ENCODE results near the gene NUDT16L1. TPM values are rescaled to one million over a fixed set of nuclear protein-coding genes. Genes with fewer than 3 reads are reported as not detected.
A peak's percentile ranks its signal among the peaks of the same experiment; 100 is the strongest.

Gene NUDT16L1
- total and polyA plus RNA-seq, 9 of the 15 experiments (the other 6 are each of a cell fraction or from before 2014, with no cell fraction given), result 1.4 to 37.6 (median 13.7) TPM

DNA sequence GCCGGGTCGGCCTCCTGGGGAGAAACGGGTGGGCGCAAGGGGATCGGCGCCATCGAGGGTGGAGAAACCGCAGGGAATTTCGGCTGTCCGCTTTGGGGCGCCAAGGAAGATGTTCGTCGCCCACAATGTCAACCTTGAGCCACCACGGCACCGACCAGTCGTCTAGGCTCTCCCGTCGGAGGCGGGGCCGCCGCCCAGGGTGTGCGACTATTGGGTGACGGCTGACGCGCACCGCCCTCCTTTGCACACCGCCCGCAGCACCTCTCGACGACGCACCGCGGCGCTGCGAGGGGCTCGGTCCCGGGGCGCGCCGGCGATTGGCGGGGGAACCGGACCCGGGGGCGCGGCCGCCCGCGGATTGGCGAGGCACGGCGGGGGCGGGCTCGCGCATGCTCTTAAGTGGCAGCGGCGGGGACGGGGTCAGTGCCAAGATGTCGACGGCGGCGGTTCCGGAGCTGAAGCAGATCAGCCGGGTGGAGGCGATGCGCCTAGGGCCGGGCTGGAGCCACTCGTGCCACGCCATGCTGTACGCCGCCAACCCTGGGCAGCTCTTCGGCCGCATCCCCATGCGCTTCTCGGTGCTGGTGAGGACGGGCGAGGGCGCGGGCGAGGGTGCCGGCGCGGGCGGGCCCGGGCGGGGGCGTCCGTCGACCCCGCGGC, at the start of gene NUDT16L1 (continued):
- peak; percentile 71; the same call in 1 of the 2 replicates for TF ChIP-seq POLR2AphosphoS2 (IDR thresholded peaks at IDR 0.05; ENCODE audit: low read length)

DNA sequence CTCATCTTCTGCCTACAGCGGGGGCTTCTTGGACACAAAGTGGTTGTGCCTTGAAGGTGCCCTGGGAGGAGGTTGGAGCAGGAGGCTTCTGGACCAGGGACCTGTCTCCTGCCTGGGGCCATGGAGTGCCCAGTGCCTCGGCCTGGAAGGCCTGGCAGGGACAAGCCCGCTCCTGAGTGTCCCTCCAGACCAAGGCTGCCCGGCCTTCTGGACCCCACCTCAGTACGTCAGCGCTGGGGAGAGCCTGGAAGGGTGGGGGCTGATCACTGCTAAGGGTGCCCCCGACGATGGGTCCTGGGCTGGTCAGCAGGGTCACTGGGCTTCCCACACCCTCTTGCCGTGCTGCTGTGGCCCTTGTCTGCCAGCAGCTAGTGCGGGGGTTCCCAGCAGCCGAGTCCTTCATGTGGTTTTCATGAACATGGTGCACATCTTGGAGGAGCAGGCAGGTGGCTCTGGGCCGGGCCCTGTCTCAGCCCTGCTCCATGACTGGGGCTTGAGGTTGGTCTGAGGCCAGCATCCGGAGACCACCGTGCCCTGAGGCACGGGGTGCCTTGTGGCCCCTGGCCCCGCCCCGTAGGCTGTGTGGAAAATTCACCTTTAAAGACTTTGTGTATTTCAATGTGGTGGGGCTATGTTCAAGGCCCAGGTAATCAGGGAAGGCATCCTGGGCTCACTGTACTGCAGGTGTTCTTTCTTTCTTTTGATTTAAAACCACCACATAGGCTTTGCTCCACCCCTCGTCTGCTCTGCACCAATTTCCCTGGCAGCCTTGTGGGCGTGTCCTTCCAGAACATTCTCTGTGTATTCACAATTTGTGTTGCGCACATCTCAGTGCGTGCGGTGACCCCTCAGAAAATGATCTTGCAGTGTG, 46.4 kb upstream of the NUDT16L1 start:
- 95% methylated on average over 19 of the region's 22 CpGs for WGBS (ENCODE audit: insufficient coverage, low coverage, missing lambda C conversion rate)
- POLR2A ChIA-PET, result no interaction called here
- in situ Hi-C loops (cut with MboI) (no loop called here), intact Hi-C loops (cut with micrococcal nuclease) (no loop called here)
- no peak for DNase-seq (ENCODE audit: extremely low read depth in 1 of 4, low spot score in 3 of 4)
- no peak overlapping the region for H3K4me2 ChIP-seq (ENCODE audit: insufficient read depth, low read length)
- H4K20me1 ChIP-seq (replicated peaks; ENCODE audit: control insufficient read depth, insufficient read depth, low read length), result no peaks in the 10 kb centered on the region
- no peak for ATAC-seq
- H2AFZ ChIP-seq (ENCODE audit: low read depth, low read length), result no peak overlapping the region
- BruUV-seq (replicated peaks), result no TSS peak
- peaks cover 38% of the 10 kb centered on the region for H3K79me2 ChIP-seq (ENCODE audit: control insufficient read depth, insufficient read depth, low read length)
- TF ChIP-seq ZNF212 (CRISPR knock-in tag; IDR thresholded peaks at IDR 0.05) (no peak), POLR2G (IDR thresholded peaks at IDR 0.05; ENCODE audit: low read depth, low read length) (0 out of 2 replicates have a peak, but pooled peaks have one; percentile 12)
- TF ChIP-seq, protein P1, sequence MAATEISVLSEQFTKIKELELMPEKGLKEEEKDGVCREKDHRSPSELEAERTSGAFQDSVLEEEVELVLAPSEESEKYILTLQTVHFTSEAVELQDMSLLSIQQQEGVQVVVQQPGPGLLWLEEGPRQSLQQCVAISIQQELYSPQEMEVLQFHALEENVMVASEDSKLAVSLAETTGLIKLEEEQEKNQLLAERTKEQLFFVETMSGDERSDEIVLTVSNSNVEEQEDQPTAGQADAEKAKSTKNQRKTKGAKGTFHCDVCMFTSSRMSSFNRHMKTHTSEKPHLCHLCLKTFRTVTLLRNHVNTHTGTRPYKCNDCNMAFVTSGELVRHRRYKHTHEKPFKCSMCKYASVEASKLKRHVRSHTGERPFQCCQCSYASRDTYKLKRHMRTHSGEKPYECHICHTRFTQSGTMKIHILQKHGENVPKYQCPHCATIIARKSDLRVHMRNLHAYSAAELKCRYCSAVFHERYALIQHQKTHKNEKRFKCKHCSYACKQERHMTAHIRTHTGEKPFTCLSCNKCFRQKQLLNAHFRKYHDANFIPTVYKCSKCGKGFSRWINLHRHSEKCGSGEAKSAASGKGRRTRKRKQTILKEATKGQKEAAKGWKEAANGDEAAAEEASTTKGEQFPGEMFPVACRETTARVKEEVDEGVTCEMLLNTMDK (IDR thresholded peaks at IDR 0.05; ENCODE audit: borderline replicate concordance, insufficient read depth, low read depth, low read length, poor library complexity, severe bottlenecking), result no peak
- no peak overlapping the region for H3K9ac ChIP-seq (ENCODE audit: insufficient read depth in 1 of 2, low read depth in 2 of 2, low read length in 2 of 2)
- H3K27me3 ChIP-seq (ENCODE audit: control insufficient read depth in 2 of 2, insufficient read depth in 2 of 2, low read length in 2 of 2), result no peaks in the 10 kb centered on the region
- no peak for FAIRE-seq
- no peak overlapping the region for H3K27ac ChIP-seq (ENCODE audit: extremely low read depth, low read depth, low read length)
- H3K9me3 ChIP-seq (replicated peaks; ENCODE audit: control insufficient read depth, insufficient read depth, low read depth, low read length), result no peaks in the 10 kb centered on the region
- peaks cover 24% of the 10 kb centered on the region; the same call in 1 of the 3 replicates for H3K36me3 ChIP-seq (ENCODE audit: control insufficient read depth, insufficient read depth, low read length)
- no peaks in the 10 kb centered on the region for H3K9me1 ChIP-seq (ENCODE audit: control insufficient read depth, insufficient read depth, low read length)
- H3K4me1 ChIP-seq (replicated peaks in 1 of 2; ENCODE audit: control insufficient read depth in 2 of 2, insufficient read depth in 2 of 2, low read length in 2 of 2), result peaks cover 0 to 15% of the 10 kb centered on the region in 2 experiments; a peak in 3 of 5 replicates
- H3K4me3 ChIP-seq, result no peak overlapping the region
- CTCF ChIA-PET (ENCODE audit: low intra/inter-chr PET ratio), result no interaction called here
